GM21723 (cell line): ENCODE results near the gene RASGRP4.
"Not testable (repeated sequence)": the region's sequence is repeated elsewhere in the genome, so short reads cannot be mapped to it uniquely, and the experiment has no call there.

Experiments
- ATAC-seq: cut with Tn5 transposase; IDR thresholded peaks from one replicate; pipeline ENCODE4 v1.9.1; 2021; ENCODE audit warnings: mild to moderate bottlenecking, moderate library complexity; ENCODE audit not compliant: unreplicated experiment

Gene RASGRP4

GRCh38 chr19:38425810-38426466 is at the start of gene RASGRP4:
Gene RASGRP4 (minus strand): TSS chr19:38426219. CDS start chr19:38426091, 128 bp downstream.
- ATAC-seq, result no peak

- no peak for ATAC-seq
Observed at GRCh38 chr19:38475176-38475575, 49.2 kb upstream of the RASGRP4 start.

GRCh38 chr19:38473201-38473600 is 47.2 kb upstream of the RASGRP4 start:
- no peak for ATAC-seq

GRCh38 chr19:38472725-38473124 is 46.7 kb upstream of the RASGRP4 start:
- not testable (repeated sequence) for ATAC-seq

GRCh38 chr19:38470788-38471480 is 44.9 kb upstream of the RASGRP4 start:
- no peak for ATAC-seq

- no peak for ATAC-seq
Observed at GRCh38 chr19:38469151-38469550, 43.1 kb upstream of the RASGRP4 start.

GRCh38 chr19:38467541-38468525 is 41.8 kb upstream of the RASGRP4 start:
- no peak for ATAC-seq

- ATAC-seq, result no peak
Observed at GRCh38 chr19:38466050-38466449, 40.0 kb upstream of the RASGRP4 start.

- ATAC-seq, result no peak
Observed at GRCh38 chr19:38464421-38465082, 38.5 kb upstream of the RASGRP4 start.

GRCh38 chr19:38463365-38463764 is 37.3 kb upstream of the RASGRP4 start:
- no peak for ATAC-seq

- ATAC-seq, result no peak
Observed at GRCh38 chr19:38458991-38459390, 33.0 kb upstream of the RASGRP4 start.

GRCh38 chr19:38457690-38458405 is 31.8 kb upstream of the RASGRP4 start:
- ATAC-seq, result no peak

- ATAC-seq, result no peak
Observed at GRCh38 chr19:38457202-38457601, 31.2 kb upstream of the RASGRP4 start.

- ATAC-seq, result no peak
Observed at GRCh38 chr19:38455031-38455430, 29.0 kb upstream of the RASGRP4 start.

GRCh38 chr19:38453596-38453995 is 27.6 kb upstream of the RASGRP4 start:
- ATAC-seq, result no peak

GRCh38 chr19:38452430-38453366 is 26.7 kb upstream of the RASGRP4 start:
- no peak for ATAC-seq

- no peak for ATAC-seq
Observed at GRCh38 chr19:38451629-38452028, 25.6 kb upstream of the RASGRP4 start.

GRCh38 chr19:38451036-38451435 is 25.0 kb upstream of the RASGRP4 start:
- ATAC-seq, result no peak

GRCh38 chr19:38449518-38449917 is 23.5 kb upstream of the RASGRP4 start:
- ATAC-seq, result no peak
